ENCODE measurements around the gene STARD10.

The STARD10 gene

GRCh38 chr11:72741429-72741833 is 52.4 kb downstream of the STARD10 start:
- peaks cover 58% of the 10 kb centered on the region for H3K4me1 ChIP-seq (ENCODE audit: low read length)
- H3K9me3 ChIP-seq (ENCODE audit: insufficient read depth, low read length): no peaks in the 10 kb centered on the region
- no peak overlapping the region for H3K4me2 ChIP-seq (ENCODE audit: low read length)
- no peak overlapping the region for H2AFZ ChIP-seq (ENCODE audit: low read depth, low read length)
- no peaks in the 10 kb centered on the region for H3K27me3 ChIP-seq (ENCODE audit: low read depth, low read length)
- peaks cover 4% of the 10 kb centered on the region; the same call in 1 of the 2 replicates for H4K20me1 ChIP-seq (ENCODE audit: insufficient read depth, low read length)
- TF ChIP-seq EZH2phosphoT487 (IDR thresholded peaks at IDR 0.05; ENCODE audit: low read depth): no peak
- TF ChIP-seq CTCF (IDR thresholded peaks at IDR 0.05; ENCODE audit: low read depth, low read length): no peak
- no peak overlapping the region for H3K4me3 ChIP-seq (ENCODE audit: low read length)
- no peak overlapping the region for H3K9ac ChIP-seq (ENCODE audit: low read length)
- no peak overlapping the region for H3K27ac ChIP-seq (ENCODE audit: low read length)
- peaks cover 27% of the 10 kb centered on the region for H3K79me2 ChIP-seq (ENCODE audit: low read length)
- H3K36me3 ChIP-seq (replicated peaks; ENCODE audit: low read depth, low read length): peaks cover 4% of the 10 kb centered on the region

- Histone ChIP-seq H3K27ac (ENCODE audit: low read length) (no peak overlapping the region), H3K9ac (ENCODE audit: low read length) (no peak overlapping the region), H2AFZ (ENCODE audit: low read depth, low read length) (no peak overlapping the region), H3K9me3 (ENCODE audit: insufficient read depth, low read length) (no peaks in the 10 kb centered on the region), H3K4me1 (ENCODE audit: low read length) (peaks cover 60% of the 10 kb centered on the region), H3K4me2 (ENCODE audit: low read length) (no peak overlapping the region; the same call in 1 of the 2 replicates), H3K27me3 (ENCODE audit: low read depth, low read length) (no peaks in the 10 kb centered on the region), H3K4me3 (ENCODE audit: low read length) (no peak overlapping the region), H3K36me3 (replicated peaks; ENCODE audit: low read depth, low read length) (peaks cover 4% of the 10 kb centered on the region), H3K79me2 (ENCODE audit: low read length) (peaks cover 27% of the 10 kb centered on the region), H4K20me1 (ENCODE audit: insufficient read depth, low read length) (peaks cover 4% of the 10 kb centered on the region; the same call in 1 of the 2 replicates)
- TF ChIP-seq CTCF (IDR thresholded peaks at IDR 0.05; ENCODE audit: low read depth, low read length): no peak
- no peak for TF ChIP-seq EZH2phosphoT487 (IDR thresholded peaks at IDR 0.05; ENCODE audit: low read depth)
Measured at GRCh38 chr11:72740562-72741428, 53.1 kb downstream of the STARD10 start.

- Histone ChIP-seq H3K36me3 (replicated peaks; ENCODE audit: low read depth, low read length) (peaks cover 4% of the 10 kb centered on the region), H3K4me3 (ENCODE audit: low read length) (peak overlapping the region; percentile 74; the same call in 1 of the 2 replicates), H3K9ac (ENCODE audit: low read length) (no peak overlapping the region), H4K20me1 (ENCODE audit: insufficient read depth, low read length) (peaks cover 4% of the 10 kb centered on the region; the same call in 1 of the 2 replicates), H2AFZ (ENCODE audit: low read depth, low read length) (no peak overlapping the region), H3K4me1 (ENCODE audit: low read length) (peaks cover 60% of the 10 kb centered on the region), H3K27ac (ENCODE audit: low read length) (peak overlapping the region; percentile 29; the same call in 1 of the 2 replicates), H3K9me3 (ENCODE audit: insufficient read depth, low read length) (no peaks in the 10 kb centered on the region), H3K79me2 (ENCODE audit: low read length) (peaks cover 31% of the 10 kb centered on the region), H3K27me3 (ENCODE audit: low read depth, low read length) (no peaks in the 10 kb centered on the region), H3K4me2 (ENCODE audit: low read length) (peak overlapping the region; percentile 84)
- TF ChIP-seq EZH2phosphoT487 (IDR thresholded peaks at IDR 0.05; ENCODE audit: low read depth) (no peak), CTCF (IDR thresholded peaks at IDR 0.05; ENCODE audit: low read depth, low read length) (no peak)
Measured at GRCh38 chr11:72740060-72740424, 53.8 kb downstream of the STARD10 start.

GRCh38 chr11:72739240-72740059 is 54.4 kb downstream of the STARD10 start:
- H3K27me3 ChIP-seq (ENCODE audit: low read depth, low read length): no peaks in the 10 kb centered on the region
- no peak overlapping the region for H2AFZ ChIP-seq (ENCODE audit: low read depth, low read length)
- no peaks in the 10 kb centered on the region for H3K9me3 ChIP-seq (ENCODE audit: insufficient read depth, low read length)
- H3K9ac ChIP-seq (ENCODE audit: low read length): peak overlapping the region; percentile 69
- H3K27ac ChIP-seq (ENCODE audit: low read length): peak overlapping the region; percentile 29
- H3K79me2 ChIP-seq (ENCODE audit: low read length): peaks cover 31% of the 10 kb centered on the region
- peaks cover 4% of the 10 kb centered on the region for H3K36me3 ChIP-seq (replicated peaks; ENCODE audit: low read depth, low read length)
- peak overlapping the region; percentile 74 for H3K4me3 ChIP-seq (ENCODE audit: low read length)
- peak overlapping the region; percentile 84 for H3K4me2 ChIP-seq (ENCODE audit: low read length)
- peaks cover 57% of the 10 kb centered on the region for H3K4me1 ChIP-seq (ENCODE audit: low read length)
- TF ChIP-seq EZH2phosphoT487 (IDR thresholded peaks at IDR 0.05; ENCODE audit: low read depth): no peak
- TF ChIP-seq CTCF (IDR thresholded peaks at IDR 0.05; ENCODE audit: low read depth, low read length): no peak
- H4K20me1 ChIP-seq (ENCODE audit: insufficient read depth, low read length): peaks cover 4% of the 10 kb centered on the region; the same call in 1 of the 2 replicates
